Measurements from ENCODE around the gene INTS4. TPM values are rescaled to one million over a fixed set of nuclear protein-coding genes. Genes with fewer than 3 reads are reported as not detected.

INTS4 gene
- total RNA-seq, 1 experiment from 2014 or later, result 86.7 TPM

DNA sequence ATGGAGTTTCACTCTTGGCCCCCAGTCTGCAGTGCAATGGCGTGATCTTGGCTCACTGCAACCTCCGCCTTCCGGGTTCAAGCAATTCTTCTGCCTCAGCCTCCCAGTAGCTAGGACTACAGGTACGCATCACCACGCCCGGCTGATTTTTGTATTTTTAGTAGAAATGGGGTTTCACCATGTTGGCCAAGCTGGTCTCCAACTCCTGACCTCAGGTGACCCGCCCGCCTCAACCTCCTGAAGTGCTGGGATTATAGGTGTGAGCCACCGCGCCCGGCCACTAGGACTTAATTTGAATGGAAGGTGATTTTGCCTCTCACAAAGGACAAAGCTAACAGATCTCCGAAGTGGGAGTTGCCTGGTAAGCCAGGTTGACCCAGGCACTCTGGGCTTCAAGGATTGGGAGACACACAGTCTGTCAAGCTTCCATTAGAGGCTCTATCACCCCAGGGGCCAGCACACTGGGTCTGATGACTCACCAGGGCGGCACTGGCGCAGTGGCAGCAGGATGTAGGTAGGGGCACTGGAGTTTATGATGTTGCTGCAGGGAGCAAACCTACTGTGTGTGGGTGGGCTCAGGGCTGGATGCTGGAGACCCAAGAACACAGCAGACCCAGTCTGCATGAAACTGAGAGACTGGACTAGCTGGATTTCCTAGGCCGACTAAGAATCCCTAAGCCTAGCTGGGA is 46.4 kb upstream of the INTS4 start:
- intact Hi-C loops (cut with micrococcal nuclease; ENCODE audit: unreplicated experiment), result no loop called here
- Mint-ChIP-seq H3K27me3 (ENCODE audit: insufficient read depth, unreplicated experiment) (no peaks in the 10 kb centered on the region), H3K36me3 (ENCODE audit: insufficient read depth, unreplicated experiment) (no peaks in the 10 kb centered on the region), H3K4me3 (ENCODE audit: unreplicated experiment) (no peak overlapping the region), H3K4me1 (ENCODE audit: low read depth, unreplicated experiment) (peaks cover 15% of the 10 kb centered on the region), H3K9me3 (ENCODE audit: unreplicated experiment) (no peaks in the 10 kb centered on the region), H3K27ac (ENCODE audit: unreplicated experiment) (no peak overlapping the region)
- Histone ChIP-seq H3K4me3 (ENCODE audit: low read depth, low read length) (no peak overlapping the region), H3K9me3 (no peaks in the 10 kb centered on the region), H3K4me1 (0 out of 2 replicates have a peak, but pooled peaks cover 1% of the 10 kb centered on the region), H3K36me3 (ENCODE audit: control insufficient read depth, insufficient read depth, low read length) (no peaks in the 10 kb centered on the region), H3K27me3 (replicated peaks; ENCODE audit: control insufficient read depth, insufficient read depth, low read length) (no peaks in the 10 kb centered on the region)
- DNase-seq, result no peak
- ChIA-PET CTCF (interaction anchor here (1.1 to 1.2 kb wide), 3 partner anchors 44 to 46 kb away, joined by 3 to 10 read pairs (median 4); partner anchors contain the start of gene INTS4), POLR2A (no interaction called here)
- no peak for TF ChIP-seq CTCF (IDR thresholded peaks at IDR 0.05; ENCODE audit: insufficient read depth in 1 of 2, low read depth in 1 of 2, low read length in 1 of 2, severe bottlenecking in 1 of 2, unreplicated experiment in 1 of 2)
- BruUV-seq (replicated peaks), result no TSS peak

DNA sequence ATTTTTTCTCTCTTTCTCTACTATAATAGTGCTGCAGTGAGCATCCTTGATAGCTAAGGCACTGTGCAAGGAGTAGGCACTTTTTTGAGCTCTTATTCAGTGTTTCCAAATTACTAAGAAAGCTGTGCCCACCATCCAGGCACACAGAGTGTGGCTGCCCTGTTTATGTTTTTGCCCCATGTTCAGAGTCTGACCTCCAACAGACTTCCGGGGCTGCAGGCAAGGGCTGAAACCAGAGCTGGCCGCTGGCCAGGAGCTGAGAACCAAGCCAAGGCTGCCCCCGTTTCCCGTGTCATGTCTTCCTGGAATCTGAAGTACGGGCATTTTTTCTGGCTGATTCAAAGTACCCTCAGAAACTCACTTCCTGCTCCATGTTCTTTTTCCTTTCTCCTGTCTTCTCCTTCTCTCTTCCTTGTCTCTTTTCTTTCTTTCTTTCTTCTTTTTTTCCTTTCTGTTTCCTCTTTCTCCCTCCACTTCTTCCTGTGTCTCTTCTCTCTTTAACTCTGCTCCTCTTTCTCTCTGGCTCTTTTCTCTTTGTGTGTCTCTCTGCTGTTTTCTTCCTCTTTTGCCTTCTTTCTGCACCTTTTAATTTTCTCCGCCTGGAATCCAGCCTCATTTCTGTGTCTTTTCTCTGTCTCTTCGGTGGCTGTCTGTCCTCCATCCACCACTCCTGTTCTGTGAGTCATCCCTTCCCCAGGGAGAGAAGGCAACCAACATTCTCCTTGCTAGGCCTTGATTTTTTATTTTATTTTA is 45.6 kb upstream of the INTS4 start:
- intact Hi-C loops (cut with micrococcal nuclease; ENCODE audit: unreplicated experiment), result no loop called here
- BruUV-seq (replicated peaks), result no TSS peak
- Histone ChIP-seq H3K4me1 (no peaks in the 10 kb centered on the region), H3K9me3 (no peaks in the 10 kb centered on the region), H3K27me3 (replicated peaks; ENCODE audit: control insufficient read depth, insufficient read depth, low read length) (no peaks in the 10 kb centered on the region), H3K36me3 (ENCODE audit: control insufficient read depth, insufficient read depth, low read length) (no peaks in the 10 kb centered on the region), H3K4me3 (ENCODE audit: low read depth, low read length) (no peak overlapping the region)
- ChIA-PET POLR2A (interaction anchor here (0.6 to 1.2 kb wide), 2 partner anchors 41 to 45 kb away, joined by 6 read pairs; partner anchors contain the start of gene INTS4), CTCF (interaction anchor here (1.2 kb wide), 2 partner anchors 43 to 45 kb away, joined by 3 to 10 read pairs; no protein-coding TSS in a partner anchor)
- no peaks in the 10 kb centered on the region for H3K36me3 Mint-ChIP-seq (ENCODE audit: insufficient read depth, unreplicated experiment)
- H3K4me3 Mint-ChIP-seq (ENCODE audit: unreplicated experiment), result no peak overlapping the region
- H3K27ac Mint-ChIP-seq (ENCODE audit: unreplicated experiment), result no peak overlapping the region
- H3K27me3 Mint-ChIP-seq (ENCODE audit: insufficient read depth, unreplicated experiment), result no peaks in the 10 kb centered on the region
- H3K4me1 Mint-ChIP-seq (ENCODE audit: low read depth, unreplicated experiment), result peaks cover 15% of the 10 kb centered on the region
- no peak for TF ChIP-seq CTCF (IDR thresholded peaks at IDR 0.05; ENCODE audit: insufficient read depth in 1 of 2, low read depth in 1 of 2, low read length in 1 of 2, severe bottlenecking in 1 of 2, unreplicated experiment in 1 of 2)
- H3K9me3 Mint-ChIP-seq (ENCODE audit: unreplicated experiment), result no peaks in the 10 kb centered on the region
- no peak for DNase-seq

DNA sequence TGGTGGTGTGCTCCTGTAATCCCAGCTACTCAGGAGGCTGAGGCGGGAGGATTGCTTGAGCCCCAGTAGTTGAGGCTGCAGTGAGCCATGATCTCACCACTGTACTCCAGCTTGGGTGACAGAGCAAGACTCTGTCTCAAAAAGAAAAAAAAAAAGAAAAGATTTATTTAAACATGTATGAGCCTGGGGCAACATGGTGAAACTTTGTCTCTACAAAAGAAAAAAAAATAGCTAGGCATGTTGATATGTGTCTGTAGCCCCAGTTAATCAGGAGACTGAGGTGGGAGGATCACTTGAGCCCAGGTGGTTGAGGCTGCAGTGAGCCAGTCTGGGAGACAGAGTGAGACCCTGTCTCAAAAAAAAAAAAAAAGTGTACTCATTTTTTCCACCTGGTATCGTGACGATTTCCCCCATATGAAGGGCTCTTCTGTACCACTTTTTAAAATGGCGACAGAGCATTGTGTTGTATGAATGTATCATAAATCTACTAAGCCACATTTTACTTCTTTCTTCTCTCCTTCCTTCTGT is 45.0 kb upstream of the INTS4 start:
- DNase-seq, result no peak
- no peak overlapping the region for H3K4me3 ChIP-seq (ENCODE audit: low read depth, low read length)
- no peaks in the 10 kb centered on the region for H3K4me1 ChIP-seq
- no peaks in the 10 kb centered on the region for H3K9me3 ChIP-seq
- no peak overlapping the region for H3K27ac Mint-ChIP-seq (ENCODE audit: unreplicated experiment)
- H3K36me3 Mint-ChIP-seq (ENCODE audit: insufficient read depth, unreplicated experiment), result no peaks in the 10 kb centered on the region
- no peaks in the 10 kb centered on the region for H3K9me3 Mint-ChIP-seq (ENCODE audit: unreplicated experiment)
- no peaks in the 10 kb centered on the region for H3K36me3 ChIP-seq (ENCODE audit: control insufficient read depth, insufficient read depth, low read length)
- TF ChIP-seq CTCF (IDR thresholded peaks at IDR 0.05; ENCODE audit: insufficient read depth in 1 of 2, low read depth in 1 of 2, low read length in 1 of 2, severe bottlenecking in 1 of 2, unreplicated experiment in 1 of 2), result no peak
- BruUV-seq (replicated peaks), result no TSS peak
- POLR2A ChIA-PET, result interaction anchor here (1.2 kb wide), 1 partner anchor 45 kb away, joined by 6 read pairs; the partner anchor contains the start of gene INTS4
- no peaks in the 10 kb centered on the region for H3K27me3 Mint-ChIP-seq (ENCODE audit: insufficient read depth, unreplicated experiment)
- no peaks in the 10 kb centered on the region for H3K27me3 ChIP-seq (replicated peaks; ENCODE audit: control insufficient read depth, insufficient read depth, low read length)
- intact Hi-C loops (cut with micrococcal nuclease; ENCODE audit: unreplicated experiment), result no loop called here
- CTCF ChIA-PET, result no interaction called here
- no peak overlapping the region for H3K4me3 Mint-ChIP-seq (ENCODE audit: unreplicated experiment)
- peaks cover 15% of the 10 kb centered on the region for H3K4me1 Mint-ChIP-seq (ENCODE audit: low read depth, unreplicated experiment)
